Tibial nerve (tissue), 4 donors: Measurements from ENCODE around the gene GPR142. TPM values are rescaled to one million over a fixed set of nuclear protein-coding genes. Genes with fewer than 3 reads are reported as not detected.
A peak's percentile ranks its signal among the peaks of the same experiment; 100 is the strongest.

ENCODE experiments used
- DNase-seq, 2 donors: peaks; one replicate each; pipeline ENCODE4 v3.0.0-alpha.2; 2019; ENCODE audit warnings: low spot score in 2 of 2
- H3K27ac ChIP-seq, 4 donors: fragments of 200-600 bp; sonication (generic) in 3 of 4; one replicate each; pipeline ENCODE4 v1.5.1; 2017 to 2019; ENCODE audit warnings: mild to moderate bottlenecking in 1 of 4
- H3K27me3 ChIP-seq, 2 donors: fragments of 200-600 bp; sonication (generic) in 1 of 2; one replicate each; pipeline versions ENCODE4 v1.5.1 to v1.6.0; 2017 to 2019
- H3K36me3 ChIP-seq, 3 donors: fragments of 200-600 bp; sonication (generic); one replicate each; pipeline ENCODE4 v1.5.1; 2018 to 2019
- H3K4me1 ChIP-seq, 4 donors: fragments of 200-600 bp; sonication (generic) in 3 of 4; one replicate each; pipeline ENCODE4 v1.5.1; 2017 to 2019
- H3K4me3 ChIP-seq, 4 donors: fragments of 200-600 bp; sonication (generic) in 3 of 4; one replicate each; pipeline ENCODE4 v1.5.1; 2017 to 2019; ENCODE audit warnings: mild to moderate bottlenecking in 1 of 4, moderate library complexity in 1 of 4
- H3K9me3 ChIP-seq, 4 donors: fragments of 200-600 bp; sonication (generic) in 3 of 4; one replicate each; pipeline ENCODE4 v1.5.1; 2017 to 2019
- EP300 ChIP-seq, 2 donors: sonication (generic); formaldehyde crosslinking; IDR thresholded peaks; one replicate each; pipeline ENCODE4 v1.6.1; 2017; ENCODE audit warnings: antibody characterized with exemption in 2 of 2, mild to moderate bottlenecking in 1 of 2
- POLR2A ChIP-seq, 2 donors: fragments of 450-650 bp; IDR thresholded peaks; one replicate each; pipeline ENCODE4 v1.6.1; 2017; ENCODE audit warnings: antibody characterized with exemption in 2 of 2, mild to moderate bottlenecking in 2 of 2, moderate library complexity in 2 of 2
- WGBS, 2 donors: methylation state at CpG; one replicate each; pipeline ENCODE4 v1.1.5; 2018; 5-methylcytosine and 5-hydroxymethylcytosine counted together
- total RNA-seq, 4 donors: library from RNA; depleted of rRNA; stranded (reverse); fragments of >200 nt; gene quantifications; one replicate each; pipeline ENCODE4 v1.1.0, GENCODE V29; 2016
- TF ChIP-seq, protein P1 (sequence below), 5 experiments: fragments of 200-600 bp in 3 of 5; fragments of 450-650 bp in 2 of 5; sonication (generic) in 3 of 5; IDR thresholded peaks; one replicate each; pipeline ENCODE4 v1.5.1; 2016 to 2019; ENCODE audit warnings: antibody characterized with exemption in 5 of 5, mild to moderate bottlenecking in 3 of 5, moderate library complexity in 2 of 5

GPR142 gene
- total RNA-seq, 4 donors from 2014 or later: 0.59 to 2.8 TPM; not detected in 2

DNA sequence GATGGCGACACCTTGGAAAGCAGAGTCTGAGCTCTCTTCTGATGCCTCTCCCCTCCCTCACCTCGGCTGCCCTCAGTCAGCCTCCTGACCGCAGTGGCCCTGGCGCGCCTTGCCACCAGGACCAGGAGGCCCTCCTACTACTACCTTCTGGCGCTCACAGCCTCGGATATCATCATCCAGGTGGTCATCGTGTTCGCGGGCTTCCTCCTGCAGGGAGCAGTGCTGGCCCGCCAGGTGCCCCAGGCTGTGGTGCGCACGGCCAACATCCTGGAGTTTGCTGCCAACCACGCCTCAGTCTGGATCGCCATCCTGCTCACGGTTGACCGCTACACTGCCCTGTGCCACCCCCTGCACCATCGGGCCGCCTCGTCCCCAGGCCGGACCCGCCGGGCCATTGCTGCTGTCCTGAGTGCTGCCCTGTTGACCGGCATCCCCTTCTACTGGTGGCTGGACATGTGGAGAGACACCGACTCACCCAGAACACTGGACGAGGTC, 4.4 kb downstream of the GPR142 start:
- TF ChIP-seq POLR2A (IDR thresholded peaks at IDR 0.05) (no peak), EP300 (IDR thresholded peaks at IDR 0.05) (no peak)
- TF ChIP-seq, protein P1, sequence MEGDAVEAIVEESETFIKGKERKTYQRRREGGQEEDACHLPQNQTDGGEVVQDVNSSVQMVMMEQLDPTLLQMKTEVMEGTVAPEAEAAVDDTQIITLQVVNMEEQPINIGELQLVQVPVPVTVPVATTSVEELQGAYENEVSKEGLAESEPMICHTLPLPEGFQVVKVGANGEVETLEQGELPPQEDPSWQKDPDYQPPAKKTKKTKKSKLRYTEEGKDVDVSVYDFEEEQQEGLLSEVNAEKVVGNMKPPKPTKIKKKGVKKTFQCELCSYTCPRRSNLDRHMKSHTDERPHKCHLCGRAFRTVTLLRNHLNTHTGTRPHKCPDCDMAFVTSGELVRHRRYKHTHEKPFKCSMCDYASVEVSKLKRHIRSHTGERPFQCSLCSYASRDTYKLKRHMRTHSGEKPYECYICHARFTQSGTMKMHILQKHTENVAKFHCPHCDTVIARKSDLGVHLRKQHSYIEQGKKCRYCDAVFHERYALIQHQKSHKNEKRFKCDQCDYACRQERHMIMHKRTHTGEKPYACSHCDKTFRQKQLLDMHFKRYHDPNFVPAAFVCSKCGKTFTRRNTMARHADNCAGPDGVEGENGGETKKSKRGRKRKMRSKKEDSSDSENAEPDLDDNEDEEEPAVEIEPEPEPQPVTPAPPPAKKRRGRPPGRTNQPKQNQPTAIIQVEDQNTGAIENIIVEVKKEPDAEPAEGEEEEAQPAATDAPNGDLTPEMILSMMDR (IDR thresholded peaks at IDR 0.05): no peak
- no peak overlapping the region for H3K27ac ChIP-seq
- no peak for DNase-seq
- H3K9me3 ChIP-seq: no peaks in the 10 kb centered on the region
- no peak overlapping the region for H3K4me3 ChIP-seq
- H3K36me3 ChIP-seq: no peaks in the 10 kb centered on the region
- H3K27me3 ChIP-seq: peaks cover 0 to 7% of the 10 kb centered on the region in 2 donors
- H3K4me1 ChIP-seq: peaks cover 0 to 20% (median 9%) of the 10 kb centered on the region in 4 donors
- WGBS, 2 donors: 96 to 97% methylated on average over 19 of the region's 26 CpGs

DNA sequence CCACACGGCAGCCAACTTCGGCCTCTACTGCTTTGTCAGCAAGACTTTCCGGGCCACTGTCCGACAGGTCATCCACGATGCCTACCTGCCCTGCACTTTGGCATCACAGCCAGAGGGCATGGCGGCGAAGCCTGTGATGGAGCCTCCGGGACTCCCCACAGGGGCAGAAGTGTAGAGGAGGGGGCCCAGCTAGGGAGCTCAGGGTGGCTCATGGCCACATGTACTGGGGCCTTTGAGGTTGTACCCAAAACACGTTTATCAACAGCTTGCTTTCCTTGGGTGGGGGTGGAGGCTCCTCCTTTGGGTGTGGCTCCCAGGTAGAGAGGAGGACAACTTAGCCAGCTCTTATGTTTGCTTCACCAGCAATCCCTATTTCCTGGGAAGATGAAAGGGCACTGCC, 5.1 kb downstream of the GPR142 start:
- Histone ChIP-seq H3K4me3 (no peak overlapping the region), H3K27ac (no peak overlapping the region), H3K27me3 (peaks cover 0 to 7% of the 10 kb centered on the region in 2 donors), H3K36me3 (no peaks in the 10 kb centered on the region), H3K4me1 (peaks cover 0 to 20% (median 9%) of the 10 kb centered on the region in 4 donors), H3K9me3 (no peaks in the 10 kb centered on the region)
- 91 to 92% methylated on average over 9 of the region's 9 CpGs for WGBS, 2 donors
- no peak for TF ChIP-seq POLR2A (IDR thresholded peaks at IDR 0.05)
- TF ChIP-seq, protein P1 (IDR thresholded peaks at IDR 0.05): no peak
- TF ChIP-seq EP300 (IDR thresholded peaks at IDR 0.05): no peak
- no peak for DNase-seq

DNA sequence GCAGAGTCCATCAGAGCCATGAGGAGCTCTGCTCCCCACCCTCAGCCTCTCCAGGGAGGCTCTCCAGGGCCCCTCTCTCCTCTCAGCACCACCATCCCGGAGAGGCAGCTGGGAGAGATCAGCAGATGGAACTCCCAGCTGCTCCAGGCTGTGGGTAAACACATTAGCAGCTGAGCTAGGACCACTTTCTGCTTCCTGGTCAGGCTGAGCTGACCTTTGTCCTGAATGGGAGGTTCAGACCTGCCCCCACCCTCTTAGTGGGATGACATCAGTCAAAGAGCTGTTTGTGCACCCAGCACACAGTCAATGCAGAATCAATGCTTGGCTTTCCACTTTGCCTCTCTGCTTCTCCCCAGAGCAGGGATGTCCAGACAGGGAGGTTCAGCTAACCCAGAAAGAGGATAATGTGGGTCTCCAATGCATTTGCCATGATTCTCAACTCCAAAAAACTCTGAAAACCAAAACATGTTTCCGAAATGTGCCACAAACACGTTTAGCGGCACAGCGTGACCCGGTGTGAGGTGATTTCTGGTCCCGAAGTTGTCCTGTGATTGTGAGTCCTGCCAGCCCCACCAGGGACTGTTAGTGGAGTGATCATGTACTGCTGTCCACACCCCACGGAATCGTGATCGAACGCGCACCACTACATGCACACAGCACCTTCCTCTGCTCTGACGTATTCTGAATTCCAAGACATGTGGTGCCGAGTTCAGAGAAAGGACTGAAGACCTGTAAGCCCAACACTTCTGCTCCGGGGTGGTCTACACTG, 6.7 kb downstream of the GPR142 start:
- Histone ChIP-seq H3K27me3 (no peaks in the 10 kb centered on the region), H3K4me3 (no peak overlapping the region), H3K36me3 (no peaks in the 10 kb centered on the region), H3K9me3 (no peaks in the 10 kb centered on the region), H3K4me1 (peaks cover 0 to 11% (median 4%) of the 10 kb centered on the region in 4 donors), H3K27ac (peak overlapping the region in 2 of 4 donors; percentile 25 to 76)
- no peak for DNase-seq
- WGBS, 2 donors: 80 to 82% methylated on average over 14 to 15 of the region's 15 CpGs
- TF ChIP-seq EP300 (IDR thresholded peaks at IDR 0.05): no peak
- TF ChIP-seq POLR2A (IDR thresholded peaks at IDR 0.05): no peak
- TF ChIP-seq, protein P1 (IDR thresholded peaks at IDR 0.05): no peak

DNA sequence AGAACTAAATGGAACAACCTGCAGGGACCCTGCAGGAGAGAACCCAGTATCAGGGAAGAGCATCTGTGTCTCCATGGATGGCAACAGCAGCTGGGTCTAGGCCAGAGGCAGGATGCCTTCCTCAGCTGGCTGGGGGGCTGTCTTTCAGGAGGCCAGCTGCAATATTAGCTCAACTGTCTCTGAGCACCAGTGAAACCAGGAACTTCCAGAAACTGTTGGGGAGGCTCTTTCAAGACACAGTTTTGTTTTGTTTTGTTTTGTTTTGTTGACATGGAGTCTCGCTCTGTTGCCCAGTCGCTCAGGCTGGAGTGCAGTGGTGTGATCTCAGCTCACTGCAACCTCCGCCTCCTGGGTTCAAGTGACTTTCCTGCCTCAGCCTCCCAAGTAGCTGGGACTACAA, 7.6 kb downstream of the GPR142 start:
- no peak overlapping the region for H3K4me3 ChIP-seq
- no peaks in the 10 kb centered on the region for H3K9me3 ChIP-seq
- H3K27ac ChIP-seq: no peak overlapping the region
- TF ChIP-seq POLR2A (IDR thresholded peaks at IDR 0.05) (no peak), EP300 (IDR thresholded peaks at IDR 0.05) (no peak)
- TF ChIP-seq, protein P1 (IDR thresholded peaks at IDR 0.05): no peak
- no peak for DNase-seq
- no peaks in the 10 kb centered on the region for H3K36me3 ChIP-seq
- H3K4me1 ChIP-seq: peaks cover 0 to 18% (median 10%) of the 10 kb centered on the region in 4 donors
- no peaks in the 10 kb centered on the region for H3K27me3 ChIP-seq
- 86 to 98% methylated on average over 3 of the region's 3 CpGs for WGBS, 2 donors

DNA sequence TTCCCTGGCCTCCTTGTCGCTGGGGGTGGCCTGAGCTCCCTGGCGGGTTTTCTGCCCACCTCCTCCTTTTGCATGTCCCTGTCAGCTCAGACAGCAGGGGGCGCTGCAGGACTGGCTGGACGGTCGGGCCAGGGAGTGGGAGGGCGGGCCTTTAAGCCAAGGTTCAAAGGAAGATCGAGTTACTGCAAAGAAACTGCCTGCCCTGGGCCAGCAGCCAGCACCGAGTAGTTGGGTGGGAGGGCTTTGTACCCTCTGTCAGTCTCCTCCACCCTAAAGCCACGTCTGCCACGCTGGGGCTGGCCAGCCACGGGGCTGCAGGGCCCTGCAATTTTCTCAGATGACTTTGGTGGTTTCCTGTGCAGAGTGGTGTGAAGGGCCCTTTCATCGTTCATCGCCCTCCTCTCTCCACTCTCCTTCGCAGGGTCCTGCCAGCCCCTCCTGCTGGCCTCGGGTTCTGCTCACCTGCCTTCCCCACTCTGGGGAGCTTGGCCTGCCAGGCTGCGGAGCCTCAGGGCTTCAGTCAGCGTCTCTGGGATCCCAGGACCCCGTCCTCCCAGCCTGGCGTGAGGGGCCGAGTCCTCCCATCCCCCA, 12.3 kb downstream of the GPR142 start:
- no peaks in the 10 kb centered on the region for H3K27me3 ChIP-seq
- 10 to 21% methylated on average over 15 to 19 of the region's 20 CpGs for WGBS, 2 donors
- H3K4me1 ChIP-seq: peaks cover 0 to 14% (median 13%) of the 10 kb centered on the region in 4 donors
- no peaks in the 10 kb centered on the region for H3K9me3 ChIP-seq
- peak overlapping the region in 2 of 4 donors; percentile 23 to 26 for H3K4me3 ChIP-seq
- peak overlapping the region in 1 of 4 donors; percentile 2 for H3K27ac ChIP-seq
- no peaks in the 10 kb centered on the region for H3K36me3 ChIP-seq
- DNase-seq: peak; percentile 93 to 98
- peak in 1 of 2 donors; percentile 15 for TF ChIP-seq EP300 (IDR thresholded peaks at IDR 0.05)
- no peak for TF ChIP-seq POLR2A (IDR thresholded peaks at IDR 0.05)
- TF ChIP-seq, protein P1 (IDR thresholded peaks at IDR 0.05): peak; percentile 89 to 99 (median 91)
